ENCODE results near the gene IBA57.

GRCh38 chr1:228180271-228180958, 14.8 kb downstream of the IBA57 start:
- TF ChIP-seq CTCF (IDR thresholded peaks at IDR 0.05) = peak; percentile 56
- no peak for TF ChIP-seq ZFX (IDR thresholded peaks at IDR 0.05; ENCODE audit: borderline replicate concordance)

All from 22Rv1 (cell line).